Panc1 (cell line): ENCODE results near the gene KCTD1. TPM values are rescaled to one million over a fixed set of nuclear protein-coding genes. Genes with fewer than 3 reads are reported as not detected.

Experiments used
- ATAC-seq: fragments of 200-7000 bp; cut with Tn5 transposase; 2 replicates; pipeline ENCODE4 v1.9.1; 2020; ENCODE audit warnings: mild to moderate bottlenecking, moderate library complexity
- BruUV-seq: library from RNA; stranded (reverse); fragments of 400-500 nt; replicated peaks from 2 replicates; lab custom pipeline; 2021; lab: Mats Ljungman, UMichigan
- CTCF ChIA-PET: fragments of 300-600 bp; sonication (Branson Sonifier 250); formaldehyde crosslinking; loops from one replicate; lab custom pipeline; 2022; ENCODE audit warnings: antibody characterized with exemption; lab: Charles Lee
- POLR2A ChIA-PET: fragments of 300-600 bp; sonication (Branson Sonifier 250); formaldehyde crosslinking; loops from one replicate; lab custom pipeline; 2022; ENCODE audit warnings: antibody characterized with exemption; lab: Charles Lee
- DNase-seq: peaks from one replicate; pipeline ENCODE4 v3.0.0-alpha.2; 2010; ENCODE audit warnings: low read depth, low spot score
- H3K27ac ChIP-seq: 2 replicates; pipeline ENCODE4 v1.5.1; 2011; ENCODE audit warnings: mild to moderate bottlenecking, low read length, inconsistent platforms
- H3K27me3 ChIP-seq: fragments of 200-500 bp; sonication (Bioruptor generic); 2 replicates; pipeline ENCODE4 v1.6.0; 2014; ENCODE audit warnings: low read length, inconsistent platforms; ENCODE audit not compliant: control insufficient read depth, insufficient read depth
- H3K36me3 ChIP-seq: fragments of 200-500 bp; sonication (Bioruptor generic); 2 replicates; pipeline ENCODE4 v1.5.1; 2014; ENCODE audit warnings: inconsistent platforms, mild to moderate bottlenecking, low read length, moderate library complexity; ENCODE audit not compliant: control insufficient read depth, insufficient read depth
- H3K4me1 ChIP-seq: 2 replicates; pipeline ENCODE4 v1.5.1; 2011; ENCODE audit warnings: inconsistent platforms, mild to moderate bottlenecking, low read length, moderate library complexity; ENCODE audit not compliant: control insufficient read depth, insufficient read depth
- H3K4me3 ChIP-seq, 2 experiments: 2 replicates each; pipeline ENCODE4 v1.5.1; 2011 to 2012; ENCODE audit warnings: low read depth in 2 of 2, low read length in 2 of 2, mild to moderate bottlenecking in 2 of 2, inconsistent platforms in 1 of 2, moderate library complexity in 1 of 2
- H3K9me3 ChIP-seq: fragments of 200-500 bp; sonication (Bioruptor generic); 2 replicates; pipeline ENCODE4 v1.5.1; 2014; ENCODE audit warnings: low read depth, mild to moderate bottlenecking, inconsistent platforms, low read length, moderate library complexity; ENCODE audit not compliant: control insufficient read depth, insufficient read depth
- CTCF ChIP-seq: fragments of 450-650 bp; IDR thresholded peaks from 2 replicates; pipeline ENCODE4 v1.5.1; 2017; ENCODE audit warnings: mild to moderate bottlenecking
- POLR2AphosphoS5 ChIP-seq: IDR thresholded peaks from 2 replicates; pipeline ENCODE4 v1.6.1; 2012; ENCODE audit warnings: mild to moderate bottlenecking, low read depth, low read length, moderate library complexity
- REST ChIP-seq, 2 experiments: IDR thresholded peaks; 2 replicates each; pipeline ENCODE4 v1.6.1; 2011 to 2012; ENCODE audit warnings: low read depth in 2 of 2, control low read depth in 1 of 2, low read length in 1 of 2, mild to moderate bottlenecking in 1 of 2, moderate library complexity in 1 of 2; ENCODE audit not compliant: insufficient read depth in 1 of 2
- SIN3A ChIP-seq: IDR thresholded peaks from 2 replicates; pipeline ENCODE4 v1.6.1; 2012; ENCODE audit warnings: low read depth, mild to moderate bottlenecking, low read length, moderate library complexity, borderline replicate concordance; ENCODE audit not compliant: insufficient read depth
- TCF7L2 ChIP-seq: IDR thresholded peaks from 2 replicates; pipeline ENCODE4 v1.6.1; 2011; ENCODE audit warnings: mild to moderate bottlenecking, low read depth, low read length, inconsistent platforms
- in situ Hi-C: cut with HindIII; loops from 2 replicates; pipeline ENCODE4 v1.10.0; 2016; ENCODE audit warnings: low sequenced_read_pairs, low pct_unique_long_range_greater_than_20kb
- intact Hi-C: fragments of 100-400 bp; cut with micrococcal nuclease; formaldehyde crosslinking; loops from one replicate; pipeline ENCODE4 v1.10.0; 2022; ENCODE audit not compliant: unreplicated experiment
- total RNA-seq: library from RNA; stranded (reverse); gene quantifications from one replicate; pipeline ENCODE4 v1.2.1, GENCODE V29; 2021; ENCODE audit not compliant: unreplicated experiment

KCTD1 gene
- total RNA-seq, 1 experiment from 2014 or later, result 34.4 TPM

GRCh38 chr18:26519114-26519513, 29.2 kb downstream of the KCTD1 start:
- DNase-seq, result no peak
- no peak for ATAC-seq
- Histone ChIP-seq H3K27me3 (no peaks in the 10 kb centered on the region), H3K4me1 (peaks cover 32% of the 10 kb centered on the region), H3K4me3 (no peak overlapping the region), H3K36me3 (no peaks in the 10 kb centered on the region), H3K27ac (no peak overlapping the region), H3K9me3 (no peaks in the 10 kb centered on the region)
- TF ChIP-seq SIN3A, result no peak
- TF ChIP-seq POLR2AphosphoS5, result no peak
- TF ChIP-seq REST (IDR thresholded peaks at IDR 0.05; ENCODE audit: insufficient read depth in 1 of 2, low read depth in 2 of 2, low read length in 1 of 2), result no peak
- ChIA-PET POLR2A (no interaction called here), CTCF (no interaction called here)
- intact Hi-C loops (no loop called here), in situ Hi-C loops (no loop called here)
- no TSS peak for BruUV-seq

GRCh38 chr18:26516964-26517363, 31.4 kb downstream of the KCTD1 start:
- H3K9me3 ChIP-seq, result no peaks in the 10 kb centered on the region
- CTCF ChIA-PET, result no interaction called here
- BruUV-seq, result no TSS peak
- no peak for DNase-seq
- in situ Hi-C loops (no loop called here), intact Hi-C loops (no loop called here)
- POLR2A ChIA-PET, result no interaction called here
- H3K4me1 ChIP-seq, result peaks cover 42% of the 10 kb centered on the region
- H3K27ac ChIP-seq, result peak overlapping the region; percentile 44
- TF ChIP-seq TCF7L2, result no peak
- peak; percentile 33 for TF ChIP-seq CTCF
- no peaks in the 10 kb centered on the region for H3K27me3 ChIP-seq
- no peak for ATAC-seq
- H3K4me3 ChIP-seq, result no peak overlapping the region
- no peaks in the 10 kb centered on the region for H3K36me3 ChIP-seq

GRCh38 chr18:26515643-26516487, 32.5 kb downstream of the KCTD1 start:
- no peak for DNase-seq
- in situ Hi-C loops, result no loop called here
- CTCF ChIA-PET, result no interaction called here
- Histone ChIP-seq H3K36me3 (no peaks in the 10 kb centered on the region), H3K27me3 (no peaks in the 10 kb centered on the region), H3K4me3 (no peak overlapping the region), H3K9me3 (no peaks in the 10 kb centered on the region), H3K27ac (peak overlapping the region; percentile 44), H3K4me1 (peaks cover 46% of the 10 kb centered on the region)
- POLR2A ChIA-PET, result no interaction called here
- BruUV-seq, result no TSS peak
- intact Hi-C loops, result no loop called here
- TF ChIP-seq SIN3A (no peak), CTCF (no peak)
- no peak for ATAC-seq
